ENCODE data around the gene LDB3.

GRCh38 chr10:86678999-86679792 lies 10.9 kb downstream of the LDB3 start:
- TF ChIP-seq CTCF (IDR thresholded peaks at IDR 0.05; ENCODE audit: low read length) (no peak), EZH2 (optimal IDR thresholded peaks at IDR 0.05; ENCODE audit: low read depth, low read length) (no peak)
